ENCODE data around the gene KRT78.

DNA sequence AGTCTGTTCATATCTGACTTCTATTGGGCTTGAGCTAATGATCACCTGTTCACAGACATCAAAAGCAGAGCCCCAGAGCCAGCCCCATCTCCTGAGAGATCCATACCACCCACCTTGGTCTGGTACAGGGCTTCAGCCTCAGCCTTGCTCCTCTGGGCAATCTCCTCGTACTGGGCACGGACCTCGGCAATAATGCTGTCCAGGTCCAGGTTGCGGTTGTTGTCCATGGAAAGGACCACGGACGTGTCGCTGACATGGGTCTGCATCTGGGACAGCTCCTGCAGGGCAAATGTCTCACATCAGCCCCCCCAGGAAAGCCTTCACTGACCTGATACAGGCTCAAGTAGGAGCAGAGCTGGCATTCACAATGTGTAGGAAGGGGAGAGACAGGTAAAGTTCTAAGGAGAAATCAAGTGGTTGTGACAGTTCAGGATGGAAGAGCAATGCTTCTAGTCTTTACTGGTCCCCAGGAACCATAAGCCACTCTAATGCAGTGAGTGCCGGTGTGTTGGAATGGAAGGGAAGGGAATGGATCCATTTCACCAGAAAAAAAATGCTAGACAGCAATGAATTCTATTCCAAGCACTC is 40.1 kb downstream of the KRT78 start:
- TF ChIP-seq GATA2 (IDR thresholded peaks at IDR 0.05; ENCODE audit: low read depth, low read length): no peak
- no peak for TF ChIP-seq GATA3 (IDR thresholded peaks at IDR 0.05; ENCODE audit: low read depth, low read length)

All from SH-SY5Y (cell line).